Neural cell (in vitro differentiated cells): Measurements from ENCODE around the gene ARHGEF17. TPM values are rescaled to one million over a fixed set of nuclear protein-coding genes. Genes with fewer than 3 reads are reported as not detected.

Experiments used
- H2AFZ ChIP-seq: fragments of 200-600, 300-800 bp; sonication (generic), shearing (Covaris generic); 2 replicates; pipeline ENCODE4 v1.6.0; 2014; ENCODE audit warnings: low read depth, mild to moderate bottlenecking, antibody characterized with exemption, low read length, moderate library complexity
- H3F3A ChIP-seq: fragments of 200-600 bp; shearing (Covaris generic); 2 replicates; pipeline ENCODE4 v1.6.1; 2016; ENCODE audit warnings: mild to moderate bottlenecking, moderate library complexity, mixed read lengths, antibody characterized with exemption, low read length; ENCODE audit not compliant: insufficient read depth, poor library complexity, severe bottlenecking
- H3K27ac ChIP-seq: fragments of 200-600, 300-800 bp; sonication (generic), shearing (Covaris generic); 2 replicates; pipeline ENCODE4 v1.5.1; 2014; ENCODE audit warnings: mild to moderate bottlenecking, low read length, moderate library complexity
- H3K27me3 ChIP-seq: fragments of 300-800, 200-600 bp; sonication (generic), shearing (Covaris generic); 2 replicates; pipeline ENCODE4 v1.6.0; 2014; ENCODE audit warnings: mild to moderate bottlenecking, low read depth, low read length, moderate library complexity; ENCODE audit not compliant: insufficient read depth
- H3K36me3 ChIP-seq: fragments of 300-800, 200-600 bp; sonication (generic), shearing (Covaris generic); 2 replicates; pipeline ENCODE4 v1.5.1; 2014; ENCODE audit warnings: mild to moderate bottlenecking, antibody characterized with exemption, low read length, moderate library complexity; ENCODE audit not compliant: insufficient read depth
- H3K4me2 ChIP-seq: fragments of 300-800, 200-600 bp; sonication (generic), shearing (Covaris generic); 2 replicates; pipeline ENCODE4 v1.6.0; 2014; ENCODE audit warnings: mild to moderate bottlenecking, low read length
- H3K4me3 ChIP-seq: fragments of 300-800, 200-600 bp; sonication (generic), shearing (Covaris generic); 2 replicates; pipeline ENCODE4 v1.5.1; 2014; ENCODE audit warnings: mild to moderate bottlenecking, low read length, moderate library complexity
- H3K79me2 ChIP-seq: fragments of 200-600 bp; shearing (Covaris generic); replicated peaks from 2 replicates; pipeline ENCODE4 v1.6.0; 2014; ENCODE audit warnings: mild to moderate bottlenecking, low read length, moderate library complexity; ENCODE audit not compliant: insufficient read depth
- H3K9ac ChIP-seq: fragments of 300-800, 200-600 bp; sonication (generic), shearing (Covaris generic); 2 replicates; pipeline ENCODE4 v1.6.1; 2016; ENCODE audit warnings: mild to moderate bottlenecking, low read length, mixed read lengths
- H3K9me2 ChIP-seq: fragments of 200-600 bp; shearing (Covaris generic); 2 replicates; pipeline ENCODE4 v1.6.1; 2016; ENCODE audit warnings: mild to moderate bottlenecking, low read length, mixed read lengths; ENCODE audit not compliant: insufficient read depth
- H3K9me3 ChIP-seq: fragments of 200-600, 300-800 bp; sonication (generic), shearing (Covaris generic); 2 replicates; pipeline ENCODE4 v1.6.1; 2016; ENCODE audit warnings: mild to moderate bottlenecking, mixed run types, low read length, moderate library complexity, mixed read lengths
- H4K20me1 ChIP-seq: fragments of 200-600 bp; shearing (Covaris generic); 2 replicates; pipeline ENCODE4 v1.6.1; 2016; ENCODE audit warnings: mild to moderate bottlenecking, mixed run types; ENCODE audit not compliant: insufficient read depth
- EP300 ChIP-seq: fragments of 450-650 bp; conservative IDR thresholded peaks from 2 replicates; pipeline ENCODE4 v1.6.1; 2014; ENCODE audit warnings: antibody characterized with exemption, mild to moderate bottlenecking, moderate library complexity; ENCODE audit not compliant: poor library complexity, severe bottlenecking
- EZH2 ChIP-seq: fragments of 200-600, 300-800 bp; shearing (Covaris generic), sonication (generic); IDR thresholded peaks from 2 replicates; pipeline ENCODE4 v1.6.1; 2014; ENCODE audit warnings: antibody characterized with exemption, low read length, borderline replicate concordance, mild to moderate bottlenecking; ENCODE audit not compliant: insufficient read depth, poor library complexity, severe bottlenecking
- MXI1 ChIP-seq: fragments of 450-650 bp; conservative IDR thresholded peaks from 2 replicates; pipeline ENCODE4 v1.6.1; 2014; ENCODE audit warnings: antibody characterized with exemption, mild to moderate bottlenecking; ENCODE audit not compliant: poor library complexity, severe bottlenecking
- POLR2AphosphoS5 ChIP-seq: IDR thresholded peaks from 2 replicates; pipeline ENCODE4 v1.6.1; 2012
- RAD21 ChIP-seq: fragments of 450-650 bp; conservative IDR thresholded peaks from 2 replicates; pipeline ENCODE4 v1.6.1; 2014; ENCODE audit warnings: antibody characterized with exemption, mild to moderate bottlenecking, moderate library complexity
- SMC3 ChIP-seq: fragments of 450-650 bp; conservative IDR thresholded peaks from 2 replicates; pipeline ENCODE4 v1.6.1; 2014; ENCODE audit warnings: antibody characterized with exemption, mild to moderate bottlenecking, moderate library complexity; ENCODE audit not compliant: poor library complexity
- TAF1 ChIP-seq: IDR thresholded peaks from 2 replicates; pipeline ENCODE4 v1.6.1; 2012; ENCODE audit warnings: low read depth
- polyA plus RNA-seq: library from polyadenylated mRNA; depleted of rRNA; stranded (reverse); fragments of >200 nt; gene quantifications from 2 replicates; pipeline ENCODE4 v1.2.3, GENCODE V29; 2014
- TF ChIP-seq, protein P1 (sequence below): IDR thresholded peaks from 2 replicates; pipeline ENCODE4 v1.6.1; 2012; ENCODE audit warnings: borderline replicate concordance
- TF ChIP-seq, protein P2 (sequence below): fragments of 450-650 bp; IDR thresholded peaks from 2 replicates; pipeline ENCODE4 v1.5.1; 2014; ENCODE audit warnings: antibody characterized with exemption, mild to moderate bottlenecking, moderate library complexity; ENCODE audit not compliant: poor library complexity, severe bottlenecking

The ARHGEF17 gene
- polyA plus RNA-seq, 1 donor from 2014 or later = 7.9 TPM

DNA sequence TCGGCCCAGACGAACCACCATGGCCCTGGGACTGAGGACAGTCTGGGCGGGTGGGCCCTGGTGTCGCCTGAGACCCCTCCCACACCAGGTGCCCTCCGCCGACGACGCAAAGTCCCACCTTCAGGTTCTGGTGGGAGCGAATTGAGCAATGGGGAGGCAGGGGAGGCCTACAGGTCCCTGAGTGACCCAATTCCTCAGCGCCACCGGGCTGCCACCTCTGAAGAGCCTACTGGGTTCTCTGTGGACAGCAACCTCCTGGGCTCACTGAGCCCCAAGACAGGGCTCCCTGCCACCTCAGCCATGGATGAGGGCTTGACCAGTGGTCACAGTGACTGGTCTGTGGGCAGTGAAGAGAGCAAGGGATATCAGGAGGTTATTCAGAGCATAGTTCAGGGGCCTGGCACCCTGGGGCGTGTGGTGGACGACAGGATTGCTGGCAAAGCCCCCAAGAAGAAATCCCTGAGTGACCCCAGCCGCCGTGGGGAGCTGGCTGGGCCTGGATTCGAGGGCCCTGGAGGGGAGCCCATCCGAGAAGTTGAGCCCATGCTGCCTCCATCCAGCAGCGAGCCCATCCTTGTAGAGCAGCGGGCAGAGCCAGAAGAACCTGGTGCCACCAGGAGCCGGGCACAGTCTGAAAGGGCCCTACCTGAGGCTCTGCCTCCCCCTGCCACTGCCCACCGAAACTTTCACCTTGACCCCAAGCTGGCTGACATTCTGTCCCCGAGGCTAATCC, 2.8 kb downstream of the ARHGEF17 start:
- Histone ChIP-seq H3K4me2 (no peak overlapping the region), H3K27me3 (peaks cover 16% of the 10 kb centered on the region), H3K79me2 (peaks cover 46% of the 10 kb centered on the region), H3K9ac (no peak overlapping the region), H3K9me3 (no peaks in the 10 kb centered on the region), H2AFZ (no peak overlapping the region), H4K20me1 (no peaks in the 10 kb centered on the region), H3K27ac (no peak overlapping the region), H3F3A (no peaks in the 10 kb centered on the region), H3K4me3 (no peak overlapping the region), H3K36me3 (no peaks in the 10 kb centered on the region), H3K9me2 (no peaks in the 10 kb centered on the region)
- TF ChIP-seq SMC3 (no peak), RAD21 (no peak), EP300 (no peak), TAF1 (no peak), POLR2AphosphoS5 (no peak), MXI1 (no peak), EZH2 (no peak)
- TF ChIP-seq, protein P1, sequence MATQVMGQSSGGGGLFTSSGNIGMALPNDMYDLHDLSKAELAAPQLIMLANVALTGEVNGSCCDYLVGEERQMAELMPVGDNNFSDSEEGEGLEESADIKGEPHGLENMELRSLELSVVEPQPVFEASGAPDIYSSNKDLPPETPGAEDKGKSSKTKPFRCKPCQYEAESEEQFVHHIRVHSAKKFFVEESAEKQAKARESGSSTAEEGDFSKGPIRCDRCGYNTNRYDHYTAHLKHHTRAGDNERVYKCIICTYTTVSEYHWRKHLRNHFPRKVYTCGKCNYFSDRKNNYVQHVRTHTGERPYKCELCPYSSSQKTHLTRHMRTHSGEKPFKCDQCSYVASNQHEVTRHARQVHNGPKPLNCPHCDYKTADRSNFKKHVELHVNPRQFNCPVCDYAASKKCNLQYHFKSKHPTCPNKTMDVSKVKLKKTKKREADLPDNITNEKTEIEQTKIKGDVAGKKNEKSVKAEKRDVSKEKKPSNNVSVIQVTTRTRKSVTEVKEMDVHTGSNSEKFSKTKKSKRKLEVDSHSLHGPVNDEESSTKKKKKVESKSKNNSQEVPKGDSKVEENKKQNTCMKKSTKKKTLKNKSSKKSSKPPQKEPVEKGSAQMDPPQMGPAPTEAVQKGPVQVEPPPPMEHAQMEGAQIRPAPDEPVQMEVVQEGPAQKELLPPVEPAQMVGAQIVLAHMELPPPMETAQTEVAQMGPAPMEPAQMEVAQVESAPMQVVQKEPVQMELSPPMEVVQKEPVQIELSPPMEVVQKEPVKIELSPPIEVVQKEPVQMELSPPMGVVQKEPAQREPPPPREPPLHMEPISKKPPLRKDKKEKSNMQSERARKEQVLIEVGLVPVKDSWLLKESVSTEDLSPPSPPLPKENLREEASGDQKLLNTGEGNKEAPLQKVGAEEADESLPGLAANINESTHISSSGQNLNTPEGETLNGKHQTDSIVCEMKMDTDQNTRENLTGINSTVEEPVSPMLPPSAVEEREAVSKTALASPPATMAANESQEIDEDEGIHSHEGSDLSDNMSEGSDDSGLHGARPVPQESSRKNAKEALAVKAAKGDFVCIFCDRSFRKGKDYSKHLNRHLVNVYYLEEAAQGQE = no peak
- TF ChIP-seq, protein P2, sequence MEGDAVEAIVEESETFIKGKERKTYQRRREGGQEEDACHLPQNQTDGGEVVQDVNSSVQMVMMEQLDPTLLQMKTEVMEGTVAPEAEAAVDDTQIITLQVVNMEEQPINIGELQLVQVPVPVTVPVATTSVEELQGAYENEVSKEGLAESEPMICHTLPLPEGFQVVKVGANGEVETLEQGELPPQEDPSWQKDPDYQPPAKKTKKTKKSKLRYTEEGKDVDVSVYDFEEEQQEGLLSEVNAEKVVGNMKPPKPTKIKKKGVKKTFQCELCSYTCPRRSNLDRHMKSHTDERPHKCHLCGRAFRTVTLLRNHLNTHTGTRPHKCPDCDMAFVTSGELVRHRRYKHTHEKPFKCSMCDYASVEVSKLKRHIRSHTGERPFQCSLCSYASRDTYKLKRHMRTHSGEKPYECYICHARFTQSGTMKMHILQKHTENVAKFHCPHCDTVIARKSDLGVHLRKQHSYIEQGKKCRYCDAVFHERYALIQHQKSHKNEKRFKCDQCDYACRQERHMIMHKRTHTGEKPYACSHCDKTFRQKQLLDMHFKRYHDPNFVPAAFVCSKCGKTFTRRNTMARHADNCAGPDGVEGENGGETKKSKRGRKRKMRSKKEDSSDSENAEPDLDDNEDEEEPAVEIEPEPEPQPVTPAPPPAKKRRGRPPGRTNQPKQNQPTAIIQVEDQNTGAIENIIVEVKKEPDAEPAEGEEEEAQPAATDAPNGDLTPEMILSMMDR = no peak

DNA sequence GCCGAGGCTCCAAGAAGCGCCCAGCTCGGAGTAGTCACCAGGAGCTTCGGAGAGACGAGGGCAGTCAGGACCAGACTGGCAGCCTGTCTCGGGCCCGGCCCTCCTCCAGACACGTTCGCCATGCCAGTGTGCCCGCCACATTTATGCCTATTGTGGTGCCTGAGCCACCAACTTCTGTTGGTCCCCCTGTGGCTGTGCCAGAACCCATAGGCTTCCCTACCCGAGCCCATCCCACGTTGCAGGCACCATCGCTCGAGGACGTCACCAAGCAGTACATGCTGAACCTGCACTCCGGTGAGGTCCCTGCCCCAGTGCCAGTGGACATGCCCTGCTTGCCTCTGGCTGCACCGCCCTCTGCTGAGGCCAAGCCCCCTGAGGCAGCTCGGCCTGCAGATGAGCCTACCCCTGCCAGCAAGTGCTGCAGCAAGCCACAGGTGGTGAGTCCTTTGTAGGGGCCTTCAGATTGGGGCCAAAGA, 3.4 kb downstream of the ARHGEF17 start:
- Histone ChIP-seq H3K4me3 (no peak overlapping the region), H4K20me1 (no peaks in the 10 kb centered on the region)

More for the DNA sequence above, 3.4 kb downstream of the ARHGEF17 start:
- Histone ChIP-seq H3K9me2 (no peaks in the 10 kb centered on the region), H3K36me3 (no peaks in the 10 kb centered on the region), H3K9ac (no peak overlapping the region), H3K79me2 (peaks cover 49% of the 10 kb centered on the region), H3K4me2 (no peak overlapping the region), H3K27me3 (peaks cover 16% of the 10 kb centered on the region), H2AFZ (no peak overlapping the region), H3F3A (no peaks in the 10 kb centered on the region), H3K9me3 (no peaks in the 10 kb centered on the region), H3K27ac (no peak overlapping the region)
- TF ChIP-seq POLR2AphosphoS5 = no peak
- TF ChIP-seq RAD21 = no peak
- no peak for TF ChIP-seq SMC3
- TF ChIP-seq, protein P2 = no peak
- TF ChIP-seq MXI1 = no peak
- TF ChIP-seq EP300 = no peak
- TF ChIP-seq, protein P1 = no peak
- TF ChIP-seq EZH2 = no peak
- no peak for TF ChIP-seq TAF1
